K562 (cell line): ENCODE measurements around the gene IL37.

Source experiments
- ADNP ChIP-seq: fragments of 200-800 bp; sonication (Bioruptor generic); IDR thresholded peaks from 2 replicates; pipeline ENCODE4 v1.6.1; 2016; ENCODE audit warnings: missing genetic modification characterization, missing compliant biosample characterization
- NFE2 ChIP-seq: IDR thresholded peaks from 2 replicates; pipeline ENCODE4 v1.6.1; 2014; ENCODE audit warnings: antibody characterized with exemption, low read depth
- NRF1 ChIP-seq, 2 experiments: fragments of 450-650 bp; IDR thresholded peaks in 1 of 2; conservative IDR thresholded peaks in 1 of 2; 2 replicates each; pipeline ENCODE4 v1.6.1; 2014; ENCODE audit warnings: mild to moderate bottlenecking in 2 of 2
- POLR2A ChIP-seq: fragments of 450-650 bp; conservative IDR thresholded peaks from 2 replicates; pipeline ENCODE4 v1.6.1; 2016
- ZNF143 ChIP-seq: sonication (generic); formaldehyde crosslinking; IDR thresholded peaks from 2 replicates; pipeline ENCODE4 v1.9.0; 2022; ENCODE audit warnings: mild to moderate bottlenecking, missing genetic modification reagents

GRCh38 chr2:112881217-112881985 lies 29.6 kb upstream of the IL37 start:
- no peak for TF ChIP-seq POLR2A
- no peak for TF ChIP-seq NRF1 (conservative IDR thresholded peaks at IDR 0.05 in 1 of 2, IDR thresholded peaks at IDR 0.05 in 1 of 2)
- TF ChIP-seq ADNP = no peak
- no peak for TF ChIP-seq ZNF143 (CRISPR knock-in tag)
- TF ChIP-seq NFE2 = no peak
